Activated CD4-positive, alpha-beta T cell treated with anti-CD3 and anti-CD28 coated beads, Interleukin-2, amount 50 U/mL, for 4 hours (primary cell): ENCODE results near the gene KLC1.

Source experiments
- DNase-seq, 2 experiments: peaks; one replicate each; pipeline ENCODE4 v3.0.0-alpha.2; 2020

KLC1 gene

DNA sequence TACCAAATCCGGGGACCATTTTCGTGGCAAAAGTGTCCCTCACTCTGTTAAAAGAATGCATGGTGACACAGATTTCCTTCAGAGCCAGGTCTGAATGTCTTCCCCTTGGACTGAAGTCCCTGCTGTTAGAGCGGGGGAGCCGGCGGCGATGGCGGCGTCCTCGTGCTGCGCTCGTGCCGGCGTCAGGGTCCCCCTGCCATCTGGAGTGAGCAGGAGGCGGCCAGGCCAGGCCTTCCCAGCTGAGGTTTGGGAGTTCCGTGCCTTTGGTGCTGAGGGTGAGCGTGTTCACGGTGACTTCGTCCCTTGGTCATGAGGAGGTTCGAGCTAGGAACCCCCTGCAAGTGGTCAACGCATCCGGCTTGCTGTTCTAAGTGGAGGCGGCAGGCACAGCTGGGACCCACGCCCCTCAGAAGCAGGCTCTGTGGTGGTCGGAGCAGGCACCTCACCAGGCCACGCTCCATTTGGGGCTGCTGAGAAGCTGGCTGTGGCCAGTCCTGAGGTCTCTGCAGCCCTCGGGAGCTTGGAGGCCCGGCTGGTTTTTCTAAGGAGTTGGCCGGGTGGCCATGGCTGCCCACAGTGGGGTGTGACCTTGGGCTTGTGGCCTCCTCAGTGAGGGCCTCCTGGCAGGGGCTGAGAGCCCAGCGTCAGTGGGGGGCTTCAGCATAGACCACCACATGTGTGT, 96.1 kb downstream of the KLC1 start:
- no peak for DNase-seq

DNA sequence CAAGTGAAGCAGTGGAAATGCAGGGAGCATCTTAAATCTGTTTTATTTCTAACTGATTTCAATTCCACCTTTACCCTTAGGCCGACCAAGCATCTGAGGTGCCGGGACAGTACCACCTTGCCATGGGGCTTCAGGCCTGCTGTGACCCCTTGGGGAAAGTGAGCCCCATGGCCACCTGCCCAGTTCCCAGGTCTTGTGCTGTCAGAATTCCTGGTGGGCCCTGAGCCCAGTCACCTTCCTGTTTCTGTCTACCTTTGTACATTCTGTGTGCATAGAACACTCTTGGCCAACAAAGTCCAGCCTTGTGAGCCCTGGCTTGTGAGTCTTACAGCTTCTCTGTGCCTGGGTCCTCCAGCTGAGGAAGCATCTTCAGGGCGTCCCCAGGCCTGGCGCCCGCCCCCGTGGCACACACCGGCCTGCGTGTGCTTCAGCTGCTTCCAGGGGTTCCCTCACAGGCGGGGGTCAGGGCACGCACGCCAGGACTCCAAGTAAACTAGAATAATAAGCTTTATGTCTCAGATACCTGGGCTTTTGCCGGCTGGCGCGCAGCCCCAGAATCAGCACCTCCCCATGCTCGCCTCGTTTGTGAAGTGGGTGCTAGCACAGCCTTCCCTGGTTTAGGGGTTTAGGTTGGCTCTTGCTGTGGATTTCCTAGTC, 96.9 kb downstream of the KLC1 start:
- DNase-seq = no peak

GRCh38 chr14:103726474-103726873, 97.5 kb downstream of the KLC1 start:
- DNase-seq = no peak

GRCh38 chr14:103727313-103727980, 98.4 kb downstream of the KLC1 start:
- DNase-seq = no peak

DNA sequence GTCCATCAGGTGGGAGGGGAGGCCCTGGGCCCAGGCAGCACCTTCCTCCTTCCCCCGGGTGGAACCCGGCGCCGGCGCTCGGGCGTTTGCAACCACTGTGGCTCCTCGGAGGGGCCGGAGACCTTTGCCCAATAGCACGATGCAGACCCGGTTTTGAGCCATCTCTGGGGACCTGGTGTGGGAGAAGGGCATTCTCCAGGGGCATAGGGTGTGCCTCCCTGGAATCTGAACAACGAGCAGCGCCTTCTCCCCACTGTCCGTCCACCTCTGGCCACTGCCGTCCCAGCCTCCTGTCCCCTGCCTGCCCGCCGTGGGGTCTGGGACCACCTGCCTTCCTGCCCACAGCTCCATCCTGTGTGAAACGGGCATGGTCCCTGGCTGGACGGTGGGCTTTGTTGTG, 99.1 kb downstream of the KLC1 start:
- DNase-seq = no peak

DNA sequence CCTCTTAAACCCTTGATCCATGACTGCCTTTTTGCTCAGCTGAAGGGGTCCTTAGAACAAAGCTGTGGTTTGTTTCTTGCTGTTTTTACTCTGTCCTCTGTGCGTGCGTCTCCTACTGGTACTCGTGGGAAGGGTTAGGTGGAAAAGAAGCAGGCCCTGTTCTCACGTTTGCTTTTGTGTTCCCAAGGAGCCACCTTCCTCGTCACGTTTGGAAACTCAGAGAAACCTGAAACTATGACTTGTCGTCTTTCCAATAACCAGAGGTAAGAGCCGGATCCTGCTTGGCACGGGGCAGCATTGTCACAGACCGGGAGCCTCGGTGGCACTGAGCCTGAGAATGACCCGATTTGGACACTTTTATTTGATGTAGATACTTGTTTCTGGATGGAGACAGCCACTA, 99.7 kb downstream of the KLC1 start:
- DNase-seq = no peak

GRCh38 chr14:103729496-103730448, 100.8 kb downstream of the KLC1 start:
- no peak for DNase-seq

DNA sequence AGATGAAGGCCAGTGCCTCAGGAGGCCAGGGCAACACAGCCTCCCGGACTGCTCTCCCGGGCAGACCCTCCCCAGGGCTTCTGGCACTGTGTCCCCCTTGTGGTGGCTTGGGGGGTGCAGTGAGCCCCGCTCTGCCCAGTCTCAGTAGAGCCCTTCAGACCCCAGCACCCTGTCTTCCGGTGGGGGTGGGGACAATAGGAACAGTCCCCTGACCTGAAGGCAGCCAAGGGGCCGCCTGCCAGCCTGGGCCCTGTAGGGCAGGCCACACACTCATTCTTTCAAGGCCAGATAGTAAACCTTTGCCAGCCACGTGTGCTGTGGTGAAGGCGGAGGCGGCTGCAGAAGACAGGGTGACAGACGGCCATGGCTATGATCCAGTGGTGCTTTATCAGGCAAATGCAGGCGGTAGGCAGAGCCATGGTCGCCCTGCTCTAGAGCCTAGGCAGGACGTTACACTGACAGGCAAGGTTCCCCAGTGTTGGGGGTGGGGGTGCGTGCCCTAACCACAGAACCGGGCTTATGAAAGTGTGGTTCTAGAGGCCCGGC, 101.6 kb downstream of the KLC1 start:
- DNase-seq = no peak

DNA sequence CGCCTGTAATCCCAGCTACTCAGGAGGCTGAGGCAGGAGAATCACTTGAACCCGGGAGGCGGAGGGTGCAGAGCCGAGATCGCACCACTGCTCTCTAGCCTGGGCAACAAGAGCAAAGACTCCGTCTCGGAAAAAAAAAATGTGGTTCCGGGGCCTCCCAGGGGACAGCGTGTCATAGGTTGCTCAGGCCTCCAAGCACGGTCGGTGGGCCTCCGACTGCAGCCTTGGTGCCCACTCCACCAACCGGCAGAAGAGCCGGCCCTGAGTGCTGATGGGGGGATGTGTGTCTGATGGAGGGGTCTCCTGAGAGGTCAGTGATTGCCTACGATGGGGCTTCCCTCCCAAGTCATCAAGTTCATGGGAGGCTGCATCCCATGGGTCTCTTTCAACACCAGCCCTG, 102.5 kb downstream of the KLC1 start:
- DNase-seq = no peak

- DNase-seq = no peak
Measured at GRCh38 chr14:103731916-103732867, 103.2 kb downstream of the KLC1 start.

DNA sequence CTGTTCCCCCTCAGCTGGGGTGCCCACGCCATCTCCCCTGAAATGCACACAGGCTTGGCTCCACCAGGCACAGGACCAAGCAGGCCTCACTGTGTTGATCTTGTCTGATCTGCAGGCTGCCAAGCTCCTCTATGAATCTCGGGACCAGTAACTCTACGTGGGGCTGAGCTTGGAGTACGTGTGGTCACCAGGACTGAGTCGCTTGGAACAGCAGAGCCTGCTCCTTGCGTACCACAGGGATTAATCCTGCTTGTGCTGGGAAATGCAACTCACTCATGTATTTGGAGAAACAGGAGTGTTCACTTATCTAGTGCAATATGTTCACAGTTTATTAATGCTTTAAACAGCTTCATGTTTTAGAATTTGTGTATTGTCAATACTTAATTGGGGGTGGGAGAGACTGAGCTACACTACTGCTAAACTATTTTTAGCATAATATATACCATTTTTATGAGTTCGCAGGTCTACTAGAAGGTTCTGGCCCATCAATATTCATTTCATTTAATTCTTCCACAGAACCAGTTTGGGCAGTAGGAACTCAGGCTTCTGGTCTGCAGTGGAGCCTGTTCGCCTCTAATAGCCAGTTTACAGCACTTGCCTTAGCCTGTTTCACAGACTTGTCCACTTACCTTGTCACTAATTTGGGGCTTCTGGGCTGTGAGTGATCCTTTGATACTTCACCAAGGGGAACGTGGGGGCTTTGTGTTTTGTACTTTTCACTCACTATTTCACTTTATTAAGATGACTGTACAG, 104.0 kb downstream of the KLC1 start:
- no peak for DNase-seq

DNA sequence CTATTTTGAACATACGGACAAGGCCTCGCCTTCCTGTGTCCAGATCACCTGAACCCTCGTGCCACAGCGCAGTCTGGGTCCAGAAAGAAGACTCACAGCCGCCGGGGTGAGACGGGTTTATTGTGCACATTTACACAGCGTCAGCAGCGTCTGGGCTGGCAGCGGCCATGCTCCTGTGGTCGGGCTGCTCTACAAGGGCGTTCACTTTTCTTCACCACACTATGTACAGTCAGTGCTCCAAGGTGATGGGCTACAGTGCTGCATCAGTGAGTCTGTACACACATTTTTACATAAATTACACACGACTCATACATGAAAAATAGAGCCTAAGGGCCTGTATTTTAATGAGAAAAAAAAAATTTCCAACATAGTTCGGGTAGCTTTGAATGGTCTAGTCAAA, 104.6 kb downstream of the KLC1 start:
- DNase-seq = no peak

- DNase-seq = no peak
Measured at GRCh38 chr14:103734081-103734888, 105.3 kb downstream of the KLC1 start.

- DNase-seq = no peak
Measured at GRCh38 chr14:103735022-103735421, 106.0 kb downstream of the KLC1 start.

DNA sequence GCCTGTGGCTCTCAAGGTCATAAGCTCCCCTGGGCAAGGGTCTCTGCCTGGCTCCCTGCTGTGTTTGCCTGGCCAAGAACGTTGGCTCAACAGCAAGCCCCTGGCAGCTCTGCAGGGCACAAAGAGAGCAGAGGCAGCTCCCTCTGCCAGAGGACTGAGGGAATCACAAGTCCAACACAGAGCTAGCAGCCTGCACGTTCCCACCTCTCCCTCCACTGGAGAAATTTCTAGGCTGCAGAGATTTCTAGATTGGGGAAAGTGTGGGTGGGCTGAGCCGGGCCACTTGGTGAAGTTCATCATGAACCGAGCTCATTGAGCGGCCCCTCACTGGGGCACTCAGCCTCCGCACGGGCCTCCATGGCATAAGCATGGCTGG, 106.4 kb downstream of the KLC1 start:
- DNase-seq = no peak

DNA sequence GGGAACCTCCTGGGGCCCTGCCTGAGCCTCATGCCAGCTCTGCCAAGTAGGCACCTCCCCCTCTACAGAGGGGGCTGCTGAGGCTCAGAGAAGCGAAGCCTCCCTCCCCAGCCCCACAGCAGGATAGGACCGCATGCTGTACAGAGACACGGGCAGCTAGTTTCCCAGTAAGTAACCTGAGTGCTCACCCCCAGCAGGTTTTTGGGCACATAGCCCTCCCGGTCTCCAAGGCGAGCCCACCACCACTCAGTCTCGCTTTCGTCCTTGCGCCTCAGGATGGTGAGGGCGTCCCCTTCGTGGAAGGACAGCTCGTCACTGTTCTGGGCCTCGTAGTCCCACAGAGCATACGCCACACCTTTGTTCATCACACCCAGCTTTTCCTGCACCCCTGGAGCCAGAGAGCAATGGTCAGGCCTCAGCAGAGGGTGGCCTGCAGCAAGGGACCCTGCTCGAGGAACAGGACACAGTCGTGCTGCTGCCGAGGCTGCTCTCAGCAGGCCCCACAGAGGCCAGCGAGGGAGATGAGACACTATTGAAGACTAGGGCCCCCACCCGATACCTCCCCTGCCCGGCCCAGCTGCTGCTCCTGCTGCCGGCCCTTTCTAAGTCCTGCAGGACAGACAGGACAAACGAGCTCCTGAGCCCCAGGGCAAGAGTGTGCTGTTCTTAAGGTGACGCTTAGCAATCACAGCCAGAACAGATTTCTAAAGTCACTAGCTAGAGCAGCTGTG, 107.0 kb downstream of the KLC1 start:
- DNase-seq = no peak

- no peak for DNase-seq
Measured at GRCh38 chr14:103736546-103737431, 107.8 kb downstream of the KLC1 start.

DNA sequence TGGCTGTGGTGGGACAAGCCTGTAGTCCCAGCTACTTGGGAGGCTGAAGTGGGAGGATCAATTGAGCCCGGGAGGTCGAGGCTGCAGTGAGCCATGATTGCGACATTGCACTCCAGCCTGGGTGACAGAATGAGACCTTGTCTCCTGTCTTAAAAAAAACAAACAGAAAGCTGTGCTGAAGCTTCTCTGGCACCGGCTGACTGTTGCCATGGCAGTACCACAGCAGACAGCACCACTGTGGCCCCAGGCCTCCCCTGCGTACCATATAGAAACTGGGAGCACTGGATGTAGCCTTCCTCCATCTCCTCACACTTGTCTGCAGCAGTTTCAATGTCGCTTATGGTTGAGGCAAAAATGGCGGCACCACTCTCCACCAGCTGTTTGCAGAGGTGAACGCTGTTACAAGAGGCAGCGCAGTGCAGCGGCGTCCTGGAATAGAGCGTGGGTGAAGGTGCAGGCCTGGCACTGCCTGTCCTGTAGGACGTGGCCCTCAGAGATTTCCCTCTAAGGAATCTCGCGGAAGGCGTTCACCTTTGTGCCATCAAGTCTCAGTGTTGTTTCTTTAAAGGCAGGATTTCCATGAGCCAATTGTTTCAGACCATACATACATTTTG, 108.5 kb downstream of the KLC1 start:
- no peak for DNase-seq
